HUES48 (cell line): Measurements from ENCODE around the gene PLOD3.
A peak's percentile ranks its signal among the peaks of the same experiment; 100 is the strongest.

Experiments used
- H3K27ac ChIP-seq: one replicate; pipeline ENCODE4 v1.7.0; 2013; ENCODE audit warnings: low read depth, low read length, inconsistent platforms
- H3K27me3 ChIP-seq: 2 replicates; pipeline ENCODE4 v1.6.1; 2013; ENCODE audit warnings: mild to moderate bottlenecking, low read length; ENCODE audit not compliant: control insufficient read depth, insufficient read depth
- H3K36me3 ChIP-seq: 2 replicates; pipeline ENCODE4 v1.6.1; 2013; ENCODE audit warnings: low read length; ENCODE audit not compliant: control insufficient read depth, insufficient read depth
- H3K4me1 ChIP-seq: 2 replicates; pipeline ENCODE4 v1.6.1; 2013; ENCODE audit warnings: mild to moderate bottlenecking, low read length; ENCODE audit not compliant: control insufficient read depth, insufficient read depth
- H3K4me3 ChIP-seq: 2 replicates; pipeline ENCODE4 v1.5.1; 2013; ENCODE audit warnings: mild to moderate bottlenecking, low read depth, low read length
- H3K9ac ChIP-seq: 2 replicates; pipeline ENCODE4 v1.6.1; 2013; ENCODE audit warnings: mild to moderate bottlenecking, low read depth, low read length, moderate library complexity
- H3K9me3 ChIP-seq: 2 replicates; pipeline ENCODE4 v1.6.1; 2013; ENCODE audit warnings: low read length; ENCODE audit not compliant: control insufficient read depth, insufficient read depth

The PLOD3 gene

GRCh38 chr7:101245147-101245668 is 27.8 kb upstream of the PLOD3 start:
- Histone ChIP-seq H3K9ac (no peak overlapping the region), H3K9me3 (no peaks in the 10 kb centered on the region), H3K27ac (peak overlapping the region; percentile 89), H3K4me3 (peak overlapping the region; percentile 87), H3K4me1 (0 out of 2 replicates have a peak, but pooled peaks cover 4% of the 10 kb centered on the region), H3K36me3 (peaks cover 9% of the 10 kb centered on the region; the same call in 1 of the 2 replicates), H3K27me3 (no peaks in the 10 kb centered on the region)

- peak within 1 kb of the TSS; percentile 89 for H3K27ac ChIP-seq
- peak within 1 kb of the TSS; percentile 63 for H3K9ac ChIP-seq
- peaks cover 15% of the 10 kb centered on the region for H3K36me3 ChIP-seq
- 0 out of 2 replicates have a peak, but pooled peaks cover 4% of the 10 kb centered on the region for H3K4me1 ChIP-seq
- peak within 1 kb of the TSS; percentile 87 for H3K4me3 ChIP-seq
- no peaks in the 10 kb centered on the region for H3K27me3 ChIP-seq
- no peaks in the 10 kb centered on the region for H3K9me3 ChIP-seq
These were observed 27.2 kb upstream of the PLOD3 start, which contains the start of gene FIS1 for GRCh38 chr7:101244375-101245146. Gene FIS1, minus strand, starts transcription at chr7:101245081. Its CDS starts 77 bp downstream, at chr7:101245004.

- Histone ChIP-seq H3K4me3 (peak overlapping the region; percentile 87), H3K36me3 (peaks cover 16% of the 10 kb centered on the region), H3K9me3 (no peaks in the 10 kb centered on the region), H3K27me3 (no peaks in the 10 kb centered on the region), H3K9ac (no peak overlapping the region), H3K4me1 (peaks cover 5% of the 10 kb centered on the region; the same call in 1 of the 2 replicates), H3K27ac (peak overlapping the region; percentile 89)
These were observed 26.4 kb upstream of the PLOD3 start for GRCh38 chr7:101243646-101244374.

- H3K9ac ChIP-seq: no peak overlapping the region
- peaks cover 18% of the 10 kb centered on the region for H3K4me1 ChIP-seq
- no peaks in the 10 kb centered on the region for H3K9me3 ChIP-seq
- peaks cover 22% of the 10 kb centered on the region for H3K36me3 ChIP-seq
- no peak overlapping the region for H3K27ac ChIP-seq
- no peak overlapping the region for H3K4me3 ChIP-seq
- no peaks in the 10 kb centered on the region for H3K27me3 ChIP-seq
These were observed 24.3 kb upstream of the PLOD3 start for GRCh38 chr7:101241443-101242349.

- H3K36me3 ChIP-seq: peaks cover 22% of the 10 kb centered on the region
- no peaks in the 10 kb centered on the region for H3K27me3 ChIP-seq
- no peak overlapping the region for H3K4me3 ChIP-seq
- no peak overlapping the region for H3K9ac ChIP-seq
- H3K4me1 ChIP-seq: peaks cover 18% of the 10 kb centered on the region
- no peak overlapping the region for H3K27ac ChIP-seq
- no peaks in the 10 kb centered on the region for H3K9me3 ChIP-seq
These were observed 23.6 kb upstream of the PLOD3 start for GRCh38 chr7:101241015-101241363.

GRCh38 chr7:101240226-101241014 is 23.0 kb upstream of the PLOD3 start:
- Histone ChIP-seq H3K36me3 (peaks cover 22% of the 10 kb centered on the region), H3K27me3 (no peaks in the 10 kb centered on the region), H3K4me3 (no peak overlapping the region), H3K4me1 (peaks cover 18% of the 10 kb centered on the region), H3K9ac (no peak overlapping the region), H3K27ac (no peak overlapping the region), H3K9me3 (no peaks in the 10 kb centered on the region)

GRCh38 chr7:101239951-101240220 is 22.5 kb upstream of the PLOD3 start:
- H3K4me3 ChIP-seq: no peak overlapping the region
- H3K9ac ChIP-seq: no peak overlapping the region

GRCh38 chr7:101239191-101239950 is 22.0 kb upstream of the PLOD3 start:
- Histone ChIP-seq H3K27ac (no peak overlapping the region), H3K4me3 (no peak overlapping the region), H3K27me3 (no peaks in the 10 kb centered on the region), H3K36me3 (peaks cover 22% of the 10 kb centered on the region), H3K9ac (no peak overlapping the region), H3K4me1 (peaks cover 18% of the 10 kb centered on the region), H3K9me3 (no peaks in the 10 kb centered on the region)

More at GRCh38 chr7:101239951-101240220, 22.5 kb upstream of the PLOD3 start:
- peaks cover 18% of the 10 kb centered on the region for H3K4me1 ChIP-seq
- H3K27me3 ChIP-seq: no peaks in the 10 kb centered on the region
- H3K36me3 ChIP-seq: peaks cover 22% of the 10 kb centered on the region
- no peaks in the 10 kb centered on the region for H3K9me3 ChIP-seq
- no peak overlapping the region for H3K27ac ChIP-seq

- peaks cover 15% of the 10 kb centered on the region for H3K4me1 ChIP-seq
- no peak overlapping the region for H3K27ac ChIP-seq
- H3K4me3 ChIP-seq: no peak overlapping the region
- H3K9me3 ChIP-seq: no peaks in the 10 kb centered on the region
- peaks cover 22% of the 10 kb centered on the region for H3K36me3 ChIP-seq
- no peaks in the 10 kb centered on the region for H3K27me3 ChIP-seq
- no peak overlapping the region for H3K9ac ChIP-seq
These were observed 21.1 kb upstream of the PLOD3 start for GRCh38 chr7:101238226-101239182.
